ENCODE measurements around the gene ADAM15. TPM values are rescaled to one million over a fixed set of nuclear protein-coding genes. Genes with fewer than 3 reads are reported as not detected.

The ADAM15 gene
- total and polyA plus RNA-seq, 4 donors, result 10.8 to 26.8 (median 17.5) TPM

GRCh38 chr1:155029513-155030242 is 21.4 kb upstream of the ADAM15 start:
- no peak for DNase-seq (ENCODE audit: low spot score)
- H3K36me3 ChIP-seq (ENCODE audit: control insufficient read depth in 4 of 4, insufficient read depth in 3 of 4, low read depth in 1 of 4, low read length in 3 of 4), result no peaks in the 10 kb centered on the region
- TF ChIP-seq RXRA (IDR thresholded peaks at IDR 0.05) (no peak), RAD21 (IDR thresholded peaks at IDR 0.05) (no peak), NR2F2 (IDR thresholded peaks at IDR 0.05) (no peak), TAF1 (conservative IDR thresholded peaks at IDR 0.05) (no peak), GABPA (IDR thresholded peaks at IDR 0.05 in 1 of 2, conservative IDR thresholded peaks at IDR 0.05 in 1 of 2) (no peak), EGR1 (IDR thresholded peaks at IDR 0.05; ENCODE audit: low read depth in 2 of 2) (no peak), FOXA1 (IDR thresholded peaks at IDR 0.05) (no peak), MAX (IDR thresholded peaks at IDR 0.05) (no peak), ATF3 (IDR thresholded peaks at IDR 0.05) (no peak), JUND (IDR thresholded peaks at IDR 0.05) (no peak), HNF4A (conservative IDR thresholded peaks at IDR 0.05) (no peak), YY1 (IDR thresholded peaks at IDR 0.05) (no peak), HNF4G (IDR thresholded peaks at IDR 0.05) (no peak), ZBTB33 (IDR thresholded peaks at IDR 0.05) (no peak), FOXA2 (IDR thresholded peaks at IDR 0.05) (no peak), REST (IDR thresholded peaks at IDR 0.05) (no peak)
- no peak overlapping the region for H3K27ac ChIP-seq (ENCODE audit: low read depth in 1 of 2, low read length in 2 of 2)
- no peaks in the 10 kb centered on the region for H3K27me3 ChIP-seq (ENCODE audit: control insufficient read depth in 4 of 4, insufficient read depth in 4 of 4, low read length in 3 of 4)
- H3K9ac ChIP-seq (ENCODE audit: low read depth in 1 of 2, low read length in 2 of 2), result no peak overlapping the region
- 92% methylated on average over 16 of the region's 16 CpGs for WGBS
- peaks cover 0 to 9% (median 2%) of the 10 kb centered on the region in 4 donors for H3K4me1 ChIP-seq (ENCODE audit: control insufficient read depth in 4 of 4, insufficient read depth in 4 of 4, low read length in 3 of 4)
- H3K4me3 ChIP-seq (ENCODE audit: low read depth in 1 of 3, low read length in 3 of 3), result no peak overlapping the region
- no peaks in the 10 kb centered on the region for H3K9me3 ChIP-seq (ENCODE audit: control insufficient read depth in 4 of 4, low read length in 3 of 4)

GRCh38 chr1:155030243-155030795 is 20.8 kb upstream of the ADAM15 start:
- Histone ChIP-seq H3K27me3 (ENCODE audit: control insufficient read depth in 4 of 4, insufficient read depth in 4 of 4, low read length in 3 of 4) (no peaks in the 10 kb centered on the region), H3K4me3 (ENCODE audit: low read depth in 1 of 3, low read length in 3 of 3) (no peak overlapping the region), H3K4me1 (ENCODE audit: control insufficient read depth in 4 of 4, insufficient read depth in 4 of 4, low read length in 3 of 4) (peaks cover 0 to 4% (median 2%) of the 10 kb centered on the region in 4 donors), H3K36me3 (ENCODE audit: control insufficient read depth in 4 of 4, insufficient read depth in 3 of 4, low read depth in 1 of 4, low read length in 3 of 4) (no peaks in the 10 kb centered on the region), H3K9me3 (ENCODE audit: control insufficient read depth in 4 of 4, low read length in 3 of 4) (no peaks in the 10 kb centered on the region), H3K9ac (ENCODE audit: low read depth in 1 of 2, low read length in 2 of 2) (no peak overlapping the region), H3K27ac (ENCODE audit: low read depth in 1 of 2, low read length in 2 of 2) (no peak overlapping the region)
- WGBS, result 94% methylated on average over 15 of the region's 15 CpGs
- DNase-seq (ENCODE audit: low spot score), result no peak
- TF ChIP-seq TAF1 (conservative IDR thresholded peaks at IDR 0.05) (no peak), HNF4G (IDR thresholded peaks at IDR 0.05) (no peak)
